ENCODE results near the gene OR5B3. TPM values are rescaled to one million over a fixed set of nuclear protein-coding genes. Genes with fewer than 3 reads are reported as not detected.

The OR5B3 gene
- total and polyA plus RNA-seq, 9 of the 15 experiments (the other 6 are each of a cell fraction or from before 2014, with no cell fraction given): not detected

DNA sequence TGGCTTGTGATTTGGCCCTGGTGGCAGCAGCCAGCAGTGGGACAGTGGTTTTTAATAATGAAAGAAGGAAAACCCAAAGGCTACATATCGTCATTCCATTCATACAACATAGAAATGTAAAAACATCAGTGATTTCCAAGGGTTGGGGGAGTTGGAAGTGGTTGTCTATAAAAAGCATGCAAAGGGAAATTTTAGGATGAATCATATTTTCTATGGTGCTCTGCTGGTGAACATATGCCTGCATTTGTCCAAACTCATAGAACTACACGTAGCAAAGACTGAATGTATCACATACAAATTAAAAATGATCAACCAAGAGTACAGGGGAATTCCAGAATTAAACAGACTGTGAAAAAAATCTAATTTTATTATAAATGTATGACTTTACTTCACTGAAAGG, 11.1 kb downstream of the OR5B3 start:
- POLR2A ChIA-PET: no interaction called here
- Histone ChIP-seq H2AFZ (ENCODE audit: low read depth, low read length) (no peak overlapping the region), H4K20me1 (replicated peaks; ENCODE audit: control insufficient read depth, insufficient read depth, low read length) (no peaks in the 10 kb centered on the region), H3K9me1 (ENCODE audit: control insufficient read depth, insufficient read depth, low read length) (no peaks in the 10 kb centered on the region), H3K9ac (ENCODE audit: insufficient read depth in 1 of 2, low read depth in 2 of 2, low read length in 2 of 2) (no peak overlapping the region), H3K4me3 (no peak overlapping the region), H3K4me1 (replicated peaks in 1 of 2; ENCODE audit: control insufficient read depth in 2 of 2, insufficient read depth in 2 of 2, low read length in 2 of 2) (no peaks in the 10 kb centered on the region), H3K4me2 (ENCODE audit: insufficient read depth, low read length) (no peak overlapping the region), H3K9me3 (replicated peaks; ENCODE audit: control insufficient read depth, insufficient read depth, low read depth, low read length) (no peaks in the 10 kb centered on the region), H3K27ac (ENCODE audit: extremely low read depth, low read depth, low read length) (no peak overlapping the region), H3K36me3 (ENCODE audit: control insufficient read depth, insufficient read depth, low read length) (no peaks in the 10 kb centered on the region), H3K79me2 (ENCODE audit: control insufficient read depth, insufficient read depth, low read length) (no peaks in the 10 kb centered on the region), H3K27me3 (ENCODE audit: control insufficient read depth in 2 of 2, insufficient read depth in 2 of 2, low read length in 2 of 2) (no peaks in the 10 kb centered on the region)
- in situ Hi-C loops (cut with MboI) (no loop called here), intact Hi-C loops (cut with micrococcal nuclease) (no loop called here)
- ATAC-seq (no peak), FAIRE-seq (no peak), DNase-seq (ENCODE audit: extremely low read depth in 1 of 4, low spot score in 3 of 4) (no peak)
- no TSS peak for BruUV-seq (replicated peaks)
- WGBS (ENCODE audit: insufficient coverage, low coverage, missing lambda C conversion rate): 0% methylated on average over 2 of the region's 2 CpGs
- CTCF ChIA-PET (ENCODE audit: low intra/inter-chr PET ratio): no interaction called here
- TF ChIP-seq DMBX1 (CRISPR knock-in tag; IDR thresholded peaks at IDR 0.05; ENCODE audit: borderline replicate concordance): no peak
- TF ChIP-seq, protein P1, sequence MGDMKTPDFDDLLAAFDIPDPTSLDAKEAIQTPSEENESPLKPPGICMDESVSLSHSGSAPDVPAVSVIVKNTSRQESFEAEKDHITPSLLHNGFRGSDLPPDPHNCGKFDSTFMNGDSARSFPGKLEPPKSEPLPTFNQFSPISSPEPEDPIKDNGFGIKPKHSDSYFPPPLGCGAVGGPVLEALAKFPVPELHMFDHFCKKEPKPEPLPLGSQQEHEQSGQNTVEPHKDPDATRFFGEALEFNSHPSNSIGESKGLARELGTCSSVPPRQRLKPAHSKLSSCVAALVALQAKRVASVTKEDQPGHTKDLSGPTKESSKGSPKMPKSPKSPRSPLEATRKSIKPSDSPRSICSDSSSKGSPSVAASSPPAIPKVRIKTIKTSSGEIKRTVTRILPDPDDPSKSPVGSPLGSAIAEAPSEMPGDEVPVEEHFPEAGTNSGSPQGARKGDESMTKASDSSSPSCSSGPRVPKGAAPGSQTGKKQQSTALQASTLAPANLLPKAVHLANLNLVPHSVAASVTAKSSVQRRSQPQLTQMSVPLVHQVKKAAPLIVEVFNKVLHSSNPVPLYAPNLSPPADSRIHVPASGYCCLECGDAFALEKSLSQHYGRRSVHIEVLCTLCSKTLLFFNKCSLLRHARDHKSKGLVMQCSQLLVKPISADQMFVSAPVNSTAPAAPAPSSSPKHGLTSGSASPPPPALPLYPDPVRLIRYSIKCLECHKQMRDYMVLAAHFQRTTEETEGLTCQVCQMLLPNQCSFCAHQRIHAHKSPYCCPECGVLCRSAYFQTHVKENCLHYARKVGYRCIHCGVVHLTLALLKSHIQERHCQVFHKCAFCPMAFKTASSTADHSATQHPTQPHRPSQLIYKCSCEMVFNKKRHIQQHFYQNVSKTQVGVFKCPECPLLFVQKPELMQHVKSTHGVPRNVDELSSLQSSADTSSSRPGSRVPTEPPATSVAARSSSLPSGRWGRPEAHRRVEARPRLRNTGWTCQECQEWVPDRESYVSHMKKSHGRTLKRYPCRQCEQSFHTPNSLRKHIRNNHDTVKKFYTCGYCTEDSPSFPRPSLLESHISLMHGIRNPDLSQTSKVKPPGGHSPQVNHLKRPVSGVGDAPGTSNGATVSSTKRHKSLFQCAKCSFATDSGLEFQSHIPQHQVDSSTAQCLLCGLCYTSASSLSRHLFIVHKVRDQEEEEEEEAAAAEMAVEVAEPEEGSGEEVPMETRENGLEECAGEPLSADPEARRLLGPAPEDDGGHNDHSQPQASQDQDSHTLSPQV (IDR thresholded peaks at IDR 0.05): no peak
- no peak for TF ChIP-seq ZNF436 (CRISPR knock-in tag; IDR thresholded peaks at IDR 0.05)
- TF ChIP-seq, protein P2, sequence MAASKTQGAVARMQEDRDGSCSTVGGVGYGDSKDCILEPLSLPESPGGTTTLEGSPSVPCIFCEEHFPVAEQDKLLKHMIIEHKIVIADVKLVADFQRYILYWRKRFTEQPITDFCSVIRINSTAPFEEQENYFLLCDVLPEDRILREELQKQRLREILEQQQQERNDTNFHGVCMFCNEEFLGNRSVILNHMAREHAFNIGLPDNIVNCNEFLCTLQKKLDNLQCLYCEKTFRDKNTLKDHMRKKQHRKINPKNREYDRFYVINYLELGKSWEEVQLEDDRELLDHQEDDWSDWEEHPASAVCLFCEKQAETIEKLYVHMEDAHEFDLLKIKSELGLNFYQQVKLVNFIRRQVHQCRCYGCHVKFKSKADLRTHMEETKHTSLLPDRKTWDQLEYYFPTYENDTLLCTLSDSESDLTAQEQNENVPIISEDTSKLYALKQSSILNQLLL (CRISPR knock-in tag; IDR thresholded peaks at IDR 0.05; ENCODE audit: borderline replicate concordance): no peak
- TF ChIP-seq ILK (tag; IDR thresholded peaks at IDR 0.05; ENCODE audit: borderline replicate concordance, low read depth): no peak
- no peak for TF ChIP-seq TAF15 (IDR thresholded peaks at IDR 0.05; ENCODE audit: low read depth, low read length)
- no peak for TF ChIP-seq CREBBP (IDR thresholded peaks at IDR 0.05; ENCODE audit: low read depth, low read length)
- TF ChIP-seq HEY1 (CRISPR knock-in tag; IDR thresholded peaks at IDR 0.05; ENCODE audit: borderline replicate concordance): no peak
- TF ChIP-seq, protein P3, sequence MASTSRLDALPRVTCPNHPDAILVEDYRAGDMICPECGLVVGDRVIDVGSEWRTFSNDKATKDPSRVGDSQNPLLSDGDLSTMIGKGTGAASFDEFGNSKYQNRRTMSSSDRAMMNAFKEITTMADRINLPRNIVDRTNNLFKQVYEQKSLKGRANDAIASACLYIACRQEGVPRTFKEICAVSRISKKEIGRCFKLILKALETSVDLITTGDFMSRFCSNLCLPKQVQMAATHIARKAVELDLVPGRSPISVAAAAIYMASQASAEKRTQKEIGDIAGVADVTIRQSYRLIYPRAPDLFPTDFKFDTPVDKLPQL (IDR thresholded peaks at IDR 0.05; ENCODE audit: extremely low read depth, insufficient read length): no peak
- TF ChIP-seq ZNF212 (CRISPR knock-in tag; IDR thresholded peaks at IDR 0.05): no peak

All from K562 (cell line).